GM19025 (cell line): ENCODE results near the gene SCN11A.

Experiments
- ATAC-seq: cut with Tn5 transposase; IDR thresholded peaks from one replicate; pipeline ENCODE4 v1.9.1; 2021; ENCODE audit warnings: mild to moderate bottlenecking, low read depth, moderate library complexity; ENCODE audit not compliant: unreplicated experiment

The SCN11A gene

GRCh38 chr3:39011191-39011736 is 40.5 kb downstream of the SCN11A start:
- no peak for ATAC-seq

DNA sequence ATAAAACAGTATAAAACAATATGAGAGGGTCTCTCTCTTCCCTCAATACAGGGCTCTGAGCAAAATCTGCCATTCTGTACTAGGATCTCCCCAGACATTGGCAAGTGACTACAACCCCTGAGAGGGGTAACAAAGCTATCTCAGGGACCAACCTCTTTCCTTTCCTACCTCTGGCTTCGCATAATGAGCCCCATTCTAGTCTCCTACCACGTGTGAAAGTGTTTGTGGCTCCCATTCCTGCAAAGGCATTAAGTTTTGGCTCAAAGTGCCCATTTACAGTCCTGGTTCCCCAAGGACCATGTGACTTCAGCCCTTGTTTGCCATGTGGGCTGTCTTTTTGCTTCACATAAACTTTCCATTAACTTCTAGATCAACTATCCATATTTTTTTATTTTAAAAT is 46.4 kb downstream of the SCN11A start:
- no peak for ATAC-seq
